Measurements from ENCODE around the gene SCIMP. TPM values are rescaled to one million over a fixed set of nuclear protein-coding genes. Genes with fewer than 3 reads are reported as not detected.
"Not testable (repeated sequence)": the region's sequence is repeated elsewhere in the genome, so short reads cannot be mapped to it uniquely, and the experiment has no call there.

Gene SCIMP
- total and polyA plus RNA-seq, 12 donors = 0.11 to 9.7 (median 0.73) TPM

GRCh38 chr17:5247621-5248020, 13.0 kb upstream of the SCIMP start:
- no peaks in the 10 kb centered on the region for H3K9me3 ChIP-seq
- H3K4me3 ChIP-seq = no peak overlapping the region
- no peak for DNase-seq
- ATAC-seq = no peak
- peaks cover 0 to 13% (median 6%) of the 10 kb centered on the region in 9 donors for H3K4me1 ChIP-seq
- H3K36me3 ChIP-seq = no peaks in the 10 kb centered on the region
- H3K27me3 ChIP-seq = no peaks in the 10 kb centered on the region
- TF ChIP-seq, protein P1, sequence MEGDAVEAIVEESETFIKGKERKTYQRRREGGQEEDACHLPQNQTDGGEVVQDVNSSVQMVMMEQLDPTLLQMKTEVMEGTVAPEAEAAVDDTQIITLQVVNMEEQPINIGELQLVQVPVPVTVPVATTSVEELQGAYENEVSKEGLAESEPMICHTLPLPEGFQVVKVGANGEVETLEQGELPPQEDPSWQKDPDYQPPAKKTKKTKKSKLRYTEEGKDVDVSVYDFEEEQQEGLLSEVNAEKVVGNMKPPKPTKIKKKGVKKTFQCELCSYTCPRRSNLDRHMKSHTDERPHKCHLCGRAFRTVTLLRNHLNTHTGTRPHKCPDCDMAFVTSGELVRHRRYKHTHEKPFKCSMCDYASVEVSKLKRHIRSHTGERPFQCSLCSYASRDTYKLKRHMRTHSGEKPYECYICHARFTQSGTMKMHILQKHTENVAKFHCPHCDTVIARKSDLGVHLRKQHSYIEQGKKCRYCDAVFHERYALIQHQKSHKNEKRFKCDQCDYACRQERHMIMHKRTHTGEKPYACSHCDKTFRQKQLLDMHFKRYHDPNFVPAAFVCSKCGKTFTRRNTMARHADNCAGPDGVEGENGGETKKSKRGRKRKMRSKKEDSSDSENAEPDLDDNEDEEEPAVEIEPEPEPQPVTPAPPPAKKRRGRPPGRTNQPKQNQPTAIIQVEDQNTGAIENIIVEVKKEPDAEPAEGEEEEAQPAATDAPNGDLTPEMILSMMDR (IDR thresholded peaks at IDR 0.05) = no peak
- 92 to 94% methylated on average over 8 of the region's 8 CpGs for WGBS, 2 donors
- H3K27ac ChIP-seq = no peak overlapping the region
- intact Hi-C loops (cut with DNase I) = loop anchor here in 6 of 10 donors (2.0 to 10.0 kb wide), 5 partner anchors 187 to 1187 kb away; partner anchors contain the start of genes C1QBP (in 4 of the 6) and AIPL1 (in 1 of the 6)

- Histone ChIP-seq H3K9me3 (no peaks in the 10 kb centered on the region), H3K27me3 (no peaks in the 10 kb centered on the region), H3K27ac (peak overlapping the region in 7 of 10 donors; percentile 8 to 75 (median 38)), H3K4me1 (peaks cover 0 to 19% (median 6%) of the 10 kb centered on the region in 9 donors), H3K4me3 (no peak overlapping the region), H3K36me3 (no peaks in the 10 kb centered on the region)
- TF ChIP-seq, protein P1 (IDR thresholded peaks at IDR 0.05) = no peak
- 44 to 56% methylated on average over 10 of the region's 10 CpGs for WGBS, 2 donors
- ATAC-seq (peak in 6 of 8 donors; percentile 55 to 81 (median 72)), DNase-seq (no peak)
- intact Hi-C loops (cut with DNase I) = loop anchor here in 2 of 10 donors (10.0 kb wide), 2 partner anchors 193 to 1193 kb away; partner anchors contain the start of genes AIPL1 (in 1 of the 2) and C1QBP (in 1 of the 2)
Measured at GRCh38 chr17:5241861-5242671, 7.4 kb upstream of the SCIMP start.

DNA sequence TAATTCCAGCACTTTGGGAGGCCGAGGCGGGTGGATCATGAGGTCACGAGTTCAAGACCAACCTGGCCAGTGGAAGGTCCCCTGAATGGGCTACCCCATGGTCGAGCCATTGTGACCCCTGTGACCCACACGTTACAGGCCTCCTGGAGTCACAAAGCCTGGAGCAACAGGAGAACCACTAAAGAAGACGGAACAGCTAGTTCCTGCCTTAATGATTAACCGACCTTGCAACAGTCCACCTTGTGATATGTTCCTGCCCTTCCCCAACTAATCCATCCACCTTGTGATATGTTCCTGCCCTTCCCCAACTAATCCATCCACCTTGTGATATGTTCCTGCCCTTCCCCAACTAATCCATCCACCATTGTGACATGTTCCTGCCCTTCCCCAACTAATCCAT, 5.1 kb upstream of the SCIMP start:
- H3K9me3 ChIP-seq, DNase-seq, H3K36me3 ChIP-seq, H3K27ac ChIP-seq, ATAC-seq, H3K4me3 ChIP-seq, H3K27me3 ChIP-seq: not testable (repeated sequence)
- 80 to 83% methylated on average over 7 of the region's 7 CpGs for WGBS, 2 donors
- intact Hi-C loops (cut with DNase I) = loop anchor here in 3 of 10 donors (5.0 to 10.0 kb wide), 3 partner anchors 42 to 1195 kb away; partner anchors contain the start of genes AIPL1 (in 1 of the 3) and C1QBP (in 1 of the 3)
- peaks cover 0 to 19% (median 6%) of the 10 kb centered on the region in 9 donors for H3K4me1 ChIP-seq

- Histone ChIP-seq H3K36me3 (peaks cover 0 to 10% (median 0%) of the 10 kb centered on the region in 9 donors), H3K9me3 (no peaks in the 10 kb centered on the region), H3K27me3 (no peaks in the 10 kb centered on the region), H3K4me1 (peaks cover 0 to 15% (median 6%) of the 10 kb centered on the region in 9 donors), H3K27ac (no peak overlapping the region), H3K4me3 (no peak overlapping the region)
- 61 to 65% methylated on average over 4 of the region's 4 CpGs for WGBS, 2 donors
- TF ChIP-seq, protein P1 (IDR thresholded peaks at IDR 0.05) = no peak
- ATAC-seq (no peak), DNase-seq (no peak)
- intact Hi-C loops (cut with DNase I) = loop anchor here in 1 of 10 donors (5.0 kb wide), 1 partner anchor 41 kb away; no protein-coding TSS in a partner anchor
Measured at GRCh38 chr17:5238333-5238732, 3.7 kb upstream of the SCIMP start.
